SK-N-SH (cell line): ENCODE measurements around the gene HTR6. TPM values are rescaled to one million over a fixed set of nuclear protein-coding genes. Genes with fewer than 3 reads are reported as not detected.

Source experiments
- CTCF ChIA-PET: fragments of 300-600, 350-600 bp; formaldehyde crosslinking; extraction: SDS; loops from one replicate; lab custom pipeline; 2021; lab: Yijun Ruan, JAX
- POLR2A ChIA-PET: fragments of 350-600 bp; sonication (Branson Sonifier 250); formaldehyde crosslinking; extraction: SDS; loops from one replicate; lab custom pipeline; 2020; ENCODE audit warnings: antibody characterized with exemption, inconsistent platforms; lab: Yijun Ruan, JAX
- DNase-seq: peaks from one replicate; pipeline ENCODE4 v3.0.0; 2012
- H2AFZ ChIP-seq: fragments of 200-600 bp; sonication (generic); 2 replicates; pipeline ENCODE4 v1.8.1; 2016; ENCODE audit warnings: antibody characterized with exemption, mild to moderate bottlenecking, low read depth
- H3F3A ChIP-seq: fragments of 200-600 bp; sonication (generic); replicated peaks from 2 replicates; pipeline ENCODE3; 2016; ENCODE audit warnings: antibody characterized with exemption, mild to moderate bottlenecking; ENCODE audit not compliant: insufficient read depth
- H3K27ac ChIP-seq, 2 experiments: fragments of 200-500 bp in 1 of 2; fragments of 200-600 bp in 1 of 2; sonication (Bioruptor generic) in 1 of 2; sonication (generic), shearing (Covaris generic) in 1 of 2; 2 replicates each; pipeline versions ENCODE4 v1.5.1 to v1.6.1; 2014 to 2016; ENCODE audit warnings: low read depth in 2 of 2, inconsistent platforms in 1 of 2, low read length in 1 of 2, mild to moderate bottlenecking in 1 of 2, mixed read lengths in 1 of 2
- H3K27me3 ChIP-seq: fragments of 200-600 bp; sonication (generic), shearing (Covaris generic); 2 replicates; pipeline ENCODE4 v1.6.1; 2016; ENCODE audit warnings: mixed run types; ENCODE audit not compliant: insufficient read depth
- H3K36me3 ChIP-seq, 2 experiments: fragments of 200-500 bp in 1 of 2; fragments of 200-600 bp in 1 of 2; sonication (Bioruptor generic) in 1 of 2; sonication (generic) in 1 of 2; replicated peaks in 1 of 2; 2 replicates each; pipeline versions ENCODE3 to v1.5.1; 2014 to 2016; ENCODE audit warnings: low read length in 1 of 2, mild to moderate bottlenecking in 1 of 2; ENCODE audit not compliant: insufficient read depth in 2 of 2, control insufficient read depth in 1 of 2
- H3K4me1 ChIP-seq, 2 experiments: fragments of 200-500 bp in 1 of 2; fragments of 200-600 bp in 1 of 2; sonication (Bioruptor generic) in 1 of 2; sonication (generic), shearing (Covaris generic) in 1 of 2; 2 replicates each; pipeline versions ENCODE4 v1.5.1 to v1.6.1; 2014 to 2016; ENCODE audit warnings: low read depth in 1 of 2, low read length in 1 of 2, mixed run types in 1 of 2; ENCODE audit not compliant: insufficient read depth in 2 of 2, control insufficient read depth in 1 of 2
- H3K4me2 ChIP-seq: fragments of 200-600 bp; sonication (generic), shearing (Covaris generic); 2 replicates; pipeline ENCODE4 v1.6.1; 2017; ENCODE audit warnings: mixed run types
- H3K4me3 ChIP-seq, 2 experiments: fragments of 200-500 bp in 1 of 2; fragments of 200-600 bp in 1 of 2; sonication (Bioruptor generic) in 1 of 2; sonication (generic), shearing (Covaris generic) in 1 of 2; 2 replicates each; pipeline versions ENCODE4 v1.5.1 to v1.8.1; 2014 to 2016; ENCODE audit warnings: low read depth in 2 of 2, inconsistent platforms in 1 of 2, low read length in 1 of 2, mild to moderate bottlenecking in 1 of 2, mixed read lengths in 1 of 2, moderate library complexity in 1 of 2
- H3K79me2 ChIP-seq: fragments of 200-600 bp; sonication (generic); 2 replicates; pipeline ENCODE4 v1.8.1; 2017; ENCODE audit warnings: mild to moderate bottlenecking; ENCODE audit not compliant: insufficient read depth
- H3K9ac ChIP-seq: fragments of 200-600 bp; sonication (generic); 2 replicates; pipeline ENCODE4 v1.6.1; 2017; ENCODE audit warnings: mixed run types
- H3K9me2 ChIP-seq: fragments of 200-600 bp; sonication (generic); 2 replicates; pipeline ENCODE4 v1.6.1; 2017; ENCODE audit warnings: mixed run types
- H3K9me3 ChIP-seq: fragments of 200-600 bp; sonication (generic); 2 replicates; pipeline ENCODE4 v1.6.1; 2017; ENCODE audit warnings: mixed run types, mild to moderate bottlenecking, moderate library complexity
- H4K20me1 ChIP-seq: fragments of 200-600 bp; sonication (generic); 2 replicates; pipeline ENCODE4 v1.6.1; 2017; ENCODE audit warnings: mild to moderate bottlenecking, mixed run types; ENCODE audit not compliant: insufficient read depth
- CTCF ChIP-seq: fragments of 200-600 bp; sonication (generic); IDR thresholded peaks from 2 replicates; pipeline ENCODE4 v1.6.1; 2017; ENCODE audit warnings: antibody characterized with exemption, mild to moderate bottlenecking, moderate library complexity
- ELF1 ChIP-seq: IDR thresholded peaks from 2 replicates; pipeline ENCODE4 v1.4.0; 2012
- FOSL2 ChIP-seq: IDR thresholded peaks from 2 replicates; pipeline ENCODE4 v1.4.0; 2012; ENCODE audit warnings: low read depth, mild to moderate bottlenecking, moderate library complexity, borderline replicate concordance
- FOXM1 ChIP-seq: IDR thresholded peaks from 2 replicates; pipeline ENCODE4 v1.4.0; 2012; ENCODE audit warnings: low read depth, mild to moderate bottlenecking
- IRF3 ChIP-seq: fragments of 150-350 bp; IDR thresholded peaks from 2 replicates; pipeline ENCODE4 v1.6.1; 2016; ENCODE audit warnings: mild to moderate bottlenecking, low read depth, low read length
- NFIC ChIP-seq: IDR thresholded peaks from 2 replicates; pipeline ENCODE4 v1.4.0; 2012; ENCODE audit warnings: borderline replicate concordance
- NRF1 ChIP-seq: IDR thresholded peaks from 2 replicates; pipeline ENCODE4 v1.6.1; 2012; ENCODE audit warnings: low read depth, mild to moderate bottlenecking, low read length
- POLR2AphosphoS5 ChIP-seq: IDR thresholded peaks from 2 replicates; pipeline ENCODE4 v1.6.1; 2012; ENCODE audit warnings: low read depth, low read length
- RCOR1 ChIP-seq: fragments of 150-350 bp; IDR thresholded peaks from 2 replicates; pipeline ENCODE4 v1.6.1; 2017; ENCODE audit warnings: antibody characterized with exemption, low read length
- REST ChIP-seq: IDR thresholded peaks from 2 replicates; pipeline ENCODE4 v1.6.1; 2012; ENCODE audit warnings: mild to moderate bottlenecking, low read depth, low read length, moderate library complexity
- RFX5 ChIP-seq: IDR thresholded peaks from 2 replicates; pipeline ENCODE4 v1.6.1; 2012; ENCODE audit warnings: mild to moderate bottlenecking, improper control_type of control experiment, low read length
- TAF1 ChIP-seq: IDR thresholded peaks from 2 replicates; pipeline ENCODE4 v1.6.1; 2012; ENCODE audit warnings: low read depth, mild to moderate bottlenecking, low read length, moderate library complexity, borderline replicate concordance
- TCF12 ChIP-seq: IDR thresholded peaks from 2 replicates; pipeline ENCODE4 v1.4.0; 2012
- TEAD4 ChIP-seq: IDR thresholded peaks from 2 replicates; pipeline ENCODE4 v1.4.0; 2012; ENCODE audit warnings: mild to moderate bottlenecking, borderline replicate concordance; ENCODE audit not compliant: insufficient read depth
- USF1 ChIP-seq: IDR thresholded peaks from 2 replicates; pipeline ENCODE4 v1.4.0; 2012; ENCODE audit warnings: low read depth, borderline replicate concordance
- USF2 ChIP-seq: fragments of 150-350 bp; IDR thresholded peaks from 2 replicates; pipeline ENCODE4 v1.6.1; 2017; ENCODE audit warnings: antibody characterized with exemption, low read length, low read depth, borderline replicate concordance
- WGBS: methylation state at CpG from one replicate; pipeline ENCODE4 v1.1.6; 2017; ENCODE audit warnings: low lambda C conversion rate; 5-methylcytosine and 5-hydroxymethylcytosine counted together
- polyA plus RNA-seq, 3 experiments: library from polyadenylated mRNA; depleted of rRNA; stranded (reverse); fragments of >200 nt; gene quantifications; 2 replicates each; pipeline ENCODE4 v1.2.3, GENCODE V29; 2012

HTR6 gene
- polyA plus RNA-seq, 1 of the 3 experiments (the other 2 are of a cell fraction), result 0.05 TPM

GRCh38 chr1:19683351-19683750 is 18.7 kb downstream of the HTR6 start (continued):
- no peak for TF ChIP-seq USF2
- TF ChIP-seq, all 33 proteins: peak for 0

GRCh38 chr1:19684677-19685076 is 20.0 kb downstream of the HTR6 start:
- WGBS, result 91% methylated on average over 2 of the region's 2 CpGs
- no peak overlapping the region for H3K27ac ChIP-seq
- ChIA-PET POLR2A (no interaction called here), CTCF (interaction anchor here (1.4 to 33.1 kb wide), 2 partner anchors 23 kb away, joined by 7 to 553 read pairs; no protein-coding TSS in a partner anchor)
- no peaks in the 10 kb centered on the region for H3K9me3 ChIP-seq
- peaks cover 0 to 19% of the 10 kb centered on the region in 2 experiments; a peak in 1 of 4 replicates for H3K4me1 ChIP-seq
- H3K36me3 ChIP-seq, result no peaks in the 10 kb centered on the region
- no peak for TF ChIP-seq IRF3
- no peak for TF ChIP-seq FOXM1
- TF ChIP-seq RCOR1, result no peak
- no peak for TF ChIP-seq USF1
- TF ChIP-seq USF2, result no peak
- no peak for TF ChIP-seq NRF1
- no peak for TF ChIP-seq TEAD4
- TF ChIP-seq NFIC, result no peak
- TF ChIP-seq TAF1, result no peak
- TF ChIP-seq TCF12, result no peak
- TF ChIP-seq RFX5, result no peak
- TF ChIP-seq REST, result no peak
- TF ChIP-seq ELF1, result no peak
- no peak for TF ChIP-seq CTCF
- no peak for TF ChIP-seq POLR2AphosphoS5
- TF ChIP-seq FOSL2, result no peak
- no peaks in the 10 kb centered on the region for H3K27me3 ChIP-seq
- no peak overlapping the region for H2AFZ ChIP-seq
- no peak overlapping the region for H3K4me2 ChIP-seq
- H3K9me2 ChIP-seq, result no peaks in the 10 kb centered on the region
- no peak for DNase-seq
- H3F3A ChIP-seq, result no peaks in the 10 kb centered on the region
- H3K9ac ChIP-seq, result no peak overlapping the region
- no peak overlapping the region for H3K4me3 ChIP-seq
- no peaks in the 10 kb centered on the region for H4K20me1 ChIP-seq
- H3K79me2 ChIP-seq, result no peaks in the 10 kb centered on the region
